Ishikawa (cell line): ENCODE measurements around the gene CFAP46.

Experiments
- CEBPB ChIP-seq: IDR thresholded peaks from 2 replicates; pipeline ENCODE4 v1.6.1; 2012
- CREB1 ChIP-seq: IDR thresholded peaks from 2 replicates; pipeline ENCODE4 v1.6.1; 2012; ENCODE audit warnings: low read depth
- EGR1 ChIP-seq: IDR thresholded peaks from 2 replicates; pipeline ENCODE4 v1.6.1; 2012
- EP300 ChIP-seq: IDR thresholded peaks from 2 replicates; pipeline ENCODE4 v1.6.1; 2012; ENCODE audit warnings: borderline replicate concordance
- MAX ChIP-seq: IDR thresholded peaks from 2 replicates; pipeline ENCODE4 v1.6.1; 2012
- REST ChIP-seq: IDR thresholded peaks from 2 replicates; pipeline ENCODE4 v1.6.1; 2012; ENCODE audit warnings: low read depth, mild to moderate bottlenecking
- TAF1 ChIP-seq: IDR thresholded peaks from 2 replicates; pipeline ENCODE4 v1.6.1; 2012; ENCODE audit warnings: low read depth, mild to moderate bottlenecking
- TCF12 ChIP-seq: IDR thresholded peaks from 2 replicates; pipeline ENCODE4 v1.6.1; 2012; ENCODE audit warnings: low read depth
- USF1 ChIP-seq: IDR thresholded peaks from 2 replicates; pipeline ENCODE4 v1.6.1; 2012

GRCh38 chr10:132983252-132984007, 41.1 kb upstream of the CFAP46 start:
- TF ChIP-seq TAF1 (no peak), EGR1 (no peak), CEBPB (no peak), CREB1 (no peak), REST (no peak), EP300 (no peak), MAX (no peak), TCF12 (no peak), USF1 (no peak)
